GM12878 (cell line): ENCODE results near the gene ANKRD33. TPM values are rescaled to one million over a fixed set of nuclear protein-coding genes. Genes with fewer than 3 reads are reported as not detected.

Source experiments
- CBX3 ChIP-seq: fragments of 200-600 bp; sonication (generic); IDR thresholded peaks from 2 replicates; pipeline ENCODE4 v1.6.1; 2016; ENCODE audit warnings: low read depth, borderline replicate concordance
- CEBPZ ChIP-seq: fragments of 150-350 bp; IDR thresholded peaks from 2 replicates; pipeline ENCODE4 v1.6.1; 2016; ENCODE audit warnings: low read depth, low read length
- RCOR1 ChIP-seq: conservative IDR thresholded peaks from 2 replicates; pipeline ENCODE4 v1.6.1; 2012; ENCODE audit warnings: low read depth, low read length, improper control_type of control experiment
- RELB ChIP-seq: fragments of 450-650 bp; IDR thresholded peaks from 2 replicates; pipeline ENCODE4 v1.6.1; 2017; ENCODE audit warnings: low read depth, mild to moderate bottlenecking, moderate library complexity
- STAT1 ChIP-seq: fragments of 450-650 bp; conservative IDR thresholded peaks from 2 replicates; pipeline ENCODE4 v1.6.1; 2014; ENCODE audit warnings: antibody characterized with exemption, mild to moderate bottlenecking
- ZBTB40 ChIP-seq: fragments of 450-650 bp; IDR thresholded peaks from 2 replicates; pipeline ENCODE4 v1.6.1; 2016; ENCODE audit warnings: mild to moderate bottlenecking, moderate library complexity, borderline replicate concordance
- polyA plus RNA-seq, 11 experiments: library from polyadenylated mRNA; depleted of rRNA in 4 of 11; unstranded in 6 of 11; stranded (reverse) in 5 of 11; fragments of >200 nt; fragmentation: Nextera tagmentation in 4 of 11; fragmentation: Illumina TruSeq in 1 of 11; extraction: Ambion mirVana in 4 of 11; extraction: Trizol in 1 of 11; gene quantifications; 1 replicate in 1 of 11; 2 replicates in 10 of 11; pipeline versions ENCODE4 v1.2.1 to v1.2.3, GENCODE V29; 2011 to 2016; ENCODE audit warnings: inconsistent platforms in 2 of 11, missing spikeins in 2 of 11, low read depth in 1 of 11
- total RNA-seq, 4 experiments: library from RNA; depleted of rRNA in 3 of 4; stranded (reverse); fragments of >200 nt in 3 of 4; fragmentation: Illumina TruSeq in 1 of 4; extraction: Trizol in 1 of 4; gene quantifications; 2 replicates each; pipeline versions ENCODE4 v1.2.1 to v1.2.3, GENCODE V29; 2013 to 2021

Gene ANKRD33
- total and polyA plus RNA-seq, 10 of the 15 experiments (the other 5 are each of a cell fraction or from before 2014, with no cell fraction given): not detected

- no peak for TF ChIP-seq RELB
- TF ChIP-seq CBX3: no peak
- no peak for TF ChIP-seq STAT1
- TF ChIP-seq CEBPZ: no peak
- TF ChIP-seq RCOR1: no peak
- no peak for TF ChIP-seq ZBTB40
- TF ChIP-seq, all 136 proteins: peak for 0
These were observed 2.7 kb downstream of the ANKRD33 start (continued) for GRCh38 chr12:51890511-51891171.
